GM12801 (cell line): Measurements from ENCODE around the gene CNTNAP5.

ENCODE experiments used
- TF ChIP-seq, protein P1 (sequence below): IDR thresholded peaks from one replicate; pipeline ENCODE4 v1.5.1; 2011; ENCODE audit warnings: control low read depth; ENCODE audit not compliant: insufficient read length; ENCODE audit errors: extremely low read depth

Gene CNTNAP5

DNA sequence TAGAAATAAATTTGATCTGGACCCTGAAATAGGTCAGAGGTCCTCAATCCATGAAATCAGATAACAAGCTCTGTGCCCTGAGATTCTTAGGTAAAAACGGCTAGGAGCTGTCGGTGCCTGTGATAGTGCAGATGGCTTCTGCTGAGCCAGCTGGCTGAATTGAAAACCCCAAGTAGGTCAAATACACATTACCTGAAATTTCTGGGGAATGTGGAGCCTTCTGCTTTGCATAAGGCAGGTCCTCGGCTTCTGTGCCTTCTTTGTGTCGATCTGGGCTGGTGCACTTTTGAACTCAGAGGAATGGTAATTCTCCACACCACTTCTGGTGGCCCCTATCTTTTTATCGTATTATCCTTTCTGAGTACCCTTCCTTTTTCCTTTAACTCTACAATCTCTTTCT lies 66.6 kb downstream of the CNTNAP5 start:
- TF ChIP-seq, protein P1, sequence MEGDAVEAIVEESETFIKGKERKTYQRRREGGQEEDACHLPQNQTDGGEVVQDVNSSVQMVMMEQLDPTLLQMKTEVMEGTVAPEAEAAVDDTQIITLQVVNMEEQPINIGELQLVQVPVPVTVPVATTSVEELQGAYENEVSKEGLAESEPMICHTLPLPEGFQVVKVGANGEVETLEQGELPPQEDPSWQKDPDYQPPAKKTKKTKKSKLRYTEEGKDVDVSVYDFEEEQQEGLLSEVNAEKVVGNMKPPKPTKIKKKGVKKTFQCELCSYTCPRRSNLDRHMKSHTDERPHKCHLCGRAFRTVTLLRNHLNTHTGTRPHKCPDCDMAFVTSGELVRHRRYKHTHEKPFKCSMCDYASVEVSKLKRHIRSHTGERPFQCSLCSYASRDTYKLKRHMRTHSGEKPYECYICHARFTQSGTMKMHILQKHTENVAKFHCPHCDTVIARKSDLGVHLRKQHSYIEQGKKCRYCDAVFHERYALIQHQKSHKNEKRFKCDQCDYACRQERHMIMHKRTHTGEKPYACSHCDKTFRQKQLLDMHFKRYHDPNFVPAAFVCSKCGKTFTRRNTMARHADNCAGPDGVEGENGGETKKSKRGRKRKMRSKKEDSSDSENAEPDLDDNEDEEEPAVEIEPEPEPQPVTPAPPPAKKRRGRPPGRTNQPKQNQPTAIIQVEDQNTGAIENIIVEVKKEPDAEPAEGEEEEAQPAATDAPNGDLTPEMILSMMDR, result no peak

DNA sequence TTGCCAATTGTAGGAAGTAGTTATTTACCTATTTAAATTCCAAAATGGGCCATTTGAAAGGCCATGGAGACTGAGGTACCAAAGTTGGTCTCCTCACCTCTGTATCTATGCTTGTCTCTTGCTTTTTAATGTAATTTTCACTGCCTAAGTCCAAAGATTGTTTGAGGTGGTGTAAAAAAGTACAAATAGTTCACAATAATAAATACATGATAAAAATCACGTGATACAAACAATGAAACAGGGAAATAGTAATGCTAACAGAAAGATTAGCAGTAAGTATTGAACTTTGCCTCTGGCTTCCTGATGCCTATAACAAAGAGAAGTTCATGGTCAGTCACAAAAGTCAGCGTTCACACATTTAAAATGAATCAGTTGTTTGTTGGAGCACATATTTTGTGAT lies 67.6 kb downstream of the CNTNAP5 start:
- TF ChIP-seq, protein P1, result no peak

DNA sequence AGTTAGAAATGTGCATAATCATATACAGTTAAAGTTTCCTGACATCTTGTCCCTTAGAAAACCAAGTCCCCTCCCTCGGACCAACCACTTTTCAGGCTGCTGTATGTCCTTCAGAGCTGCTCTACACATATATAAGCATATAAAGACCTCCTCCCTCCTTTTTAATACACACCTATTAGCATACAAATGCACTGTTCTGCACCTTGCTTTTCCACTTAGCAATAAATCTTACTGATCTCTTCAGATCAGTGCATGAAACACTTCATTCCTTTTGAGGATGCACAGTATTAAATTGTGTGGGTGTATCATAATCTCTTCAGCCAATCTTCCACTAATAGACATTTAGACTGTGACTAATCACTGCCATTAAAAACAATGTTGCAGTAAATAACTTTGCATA lies 79.8 kb downstream of the CNTNAP5 start:
- TF ChIP-seq, protein P1, result no peak

DNA sequence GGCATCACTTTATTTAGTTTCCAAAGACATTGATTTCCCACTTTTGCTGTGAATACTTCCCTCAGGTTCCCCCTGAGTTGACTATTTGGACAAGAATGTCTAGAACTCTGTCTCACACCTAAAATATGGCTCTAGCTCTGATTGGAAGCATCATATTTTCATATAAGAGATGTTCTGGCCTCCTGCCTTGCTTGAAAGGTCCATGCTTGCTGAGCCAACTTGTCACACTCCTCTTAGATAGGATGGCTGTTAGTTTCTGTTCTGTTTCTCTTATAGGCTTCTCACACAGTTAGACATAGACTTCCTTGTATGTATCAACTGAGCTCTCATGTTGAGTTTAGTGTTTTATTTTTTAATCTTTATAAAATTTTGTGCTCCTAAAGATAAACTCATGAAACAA lies 87.1 kb downstream of the CNTNAP5 start:
- TF ChIP-seq, protein P1, result no peak

DNA sequence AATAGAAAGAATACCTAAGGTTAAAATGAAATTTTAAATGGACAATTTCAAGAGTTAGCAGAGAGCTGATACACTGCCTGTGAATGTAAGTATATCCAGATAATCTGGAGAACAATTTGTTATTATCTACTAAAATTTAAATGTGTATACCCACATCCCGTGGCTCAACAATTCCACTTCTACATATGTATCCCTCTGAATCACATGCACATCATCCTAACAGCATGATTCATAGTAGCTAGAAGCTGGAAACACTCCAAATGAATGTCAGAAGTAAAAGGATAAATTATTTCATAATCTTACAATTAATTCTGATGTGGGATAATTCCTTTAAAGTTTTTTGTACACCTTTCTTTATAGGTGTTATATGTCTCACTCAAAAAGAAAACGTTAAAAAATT lies 87.9 kb downstream of the CNTNAP5 start:
- TF ChIP-seq, protein P1, result no peak

DNA sequence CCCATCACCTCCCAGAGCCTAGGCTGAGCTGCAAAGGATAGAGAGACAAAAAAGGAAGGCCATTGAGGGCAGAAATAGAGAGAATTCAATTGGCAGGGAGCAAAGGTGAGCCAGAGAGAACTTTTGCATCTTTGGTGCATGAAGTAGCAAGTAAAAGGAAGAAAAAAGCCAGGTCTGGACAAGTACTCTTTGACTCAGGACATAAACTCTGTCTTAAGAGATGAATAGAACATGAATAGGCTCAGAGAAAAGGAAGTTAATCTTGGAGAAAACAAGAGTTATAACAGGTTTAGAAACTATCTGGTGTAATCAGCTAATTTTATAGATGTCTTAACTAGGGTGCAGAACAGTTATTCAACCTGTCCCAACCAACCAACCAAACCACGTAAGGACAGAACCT lies 95.2 kb downstream of the CNTNAP5 start:
- TF ChIP-seq, protein P1, result no peak

DNA sequence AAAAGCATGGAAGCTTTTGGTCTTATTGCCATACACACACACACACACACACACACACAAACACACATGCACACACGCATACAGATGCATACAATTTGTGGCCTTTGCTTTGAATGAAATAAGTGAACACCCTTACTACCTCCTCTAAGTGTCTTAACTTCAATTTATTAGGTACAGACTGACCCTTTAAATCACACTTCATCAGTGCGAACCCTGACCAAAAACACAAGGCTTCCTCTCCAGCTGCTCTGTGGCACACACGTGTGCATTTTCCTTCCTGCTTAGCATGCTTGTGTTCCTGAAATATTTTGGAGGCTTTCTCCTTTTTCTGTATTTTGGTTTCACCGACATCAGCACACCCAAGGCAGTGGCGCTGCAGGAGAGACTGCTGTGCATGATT lies 96.0 kb downstream of the CNTNAP5 start:
- TF ChIP-seq, protein P1, result no peak

DNA sequence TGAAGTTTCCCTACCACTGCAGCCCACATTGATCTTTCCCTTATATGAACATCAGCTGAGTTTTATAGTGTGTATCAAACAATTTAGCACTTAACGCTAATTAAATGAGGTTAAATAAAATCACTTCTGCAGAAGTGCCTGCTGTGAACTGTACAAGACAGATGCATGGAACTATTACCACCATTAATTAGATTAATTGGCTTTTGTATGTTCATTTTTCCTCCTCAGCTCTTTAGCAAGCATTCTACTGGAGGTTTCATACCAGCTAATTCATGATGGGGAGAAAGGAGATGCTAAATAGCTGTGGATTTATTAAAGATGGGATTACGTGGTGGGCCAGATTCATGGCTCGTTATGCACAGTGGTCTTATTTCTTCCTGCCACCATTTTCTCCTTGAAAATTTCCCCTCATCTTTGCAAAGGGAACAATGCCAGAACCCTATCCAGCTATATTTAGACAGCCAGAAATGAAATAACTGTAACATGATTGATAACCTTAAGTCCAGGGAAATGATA lies 96.7 kb downstream of the CNTNAP5 start:
- TF ChIP-seq, protein P1, result no peak
